Fibroblast of gingiva (primary cell): ENCODE results near the gene HOOK1.
A peak's percentile ranks its signal among the peaks of the same experiment; 100 is the strongest.
"Not testable (repeated sequence)": the region's sequence is repeated elsewhere in the genome, so short reads cannot be mapped to it uniquely, and the experiment has no call there.

Experiments used
- DNase-seq: peaks from one replicate; pipeline ENCODE4 v3.0.0-alpha.2; 2011; ENCODE audit warnings: low read depth

The HOOK1 gene

GRCh38 chr1:59819566-59820438 lies 5.1 kb downstream of the HOOK1 start:
- DNase-seq: no peak

GRCh38 chr1:59827055-59827643 lies 12.4 kb downstream of the HOOK1 start:
- no peak for DNase-seq

- no peak for DNase-seq
Observed at GRCh38 chr1:59828160-59828559, 13.4 kb downstream of the HOOK1 start.

GRCh38 chr1:59831529-59831928 lies 16.8 kb downstream of the HOOK1 start:
- no peak for DNase-seq

- DNase-seq: no peak
Observed at GRCh38 chr1:59833022-59833421, 18.3 kb downstream of the HOOK1 start.

- DNase-seq: no peak
Observed at GRCh38 chr1:59833991-59834390, 19.2 kb downstream of the HOOK1 start.

GRCh38 chr1:59837857-59838256 lies 23.1 kb downstream of the HOOK1 start:
- not testable (repeated sequence) for DNase-seq

- DNase-seq: no peak
Observed at GRCh38 chr1:59845091-59845490, 30.3 kb downstream of the HOOK1 start.

- DNase-seq: no peak
Observed at GRCh38 chr1:59846209-59846894, 31.6 kb downstream of the HOOK1 start.

GRCh38 chr1:59846895-59847282 lies 32.1 kb downstream of the HOOK1 start:
- DNase-seq: no peak

- no peak for DNase-seq
Observed at GRCh38 chr1:59852117-59852516, 37.4 kb downstream of the HOOK1 start.

- not testable (repeated sequence) for DNase-seq
Observed at GRCh38 chr1:59855297-59855696, 40.5 kb downstream of the HOOK1 start.

GRCh38 chr1:59856725-59857338 lies 42.1 kb downstream of the HOOK1 start:
- no peak for DNase-seq

GRCh38 chr1:59857679-59858354 lies 43.1 kb downstream of the HOOK1 start:
- no peak for DNase-seq

- DNase-seq: no peak
Observed at GRCh38 chr1:59866462-59866861, 51.7 kb downstream of the HOOK1 start.

- no peak for DNase-seq
Observed at GRCh38 chr1:59871746-59872145, 57.0 kb downstream of the HOOK1 start.

GRCh38 chr1:59877108-59877682 lies 62.4 kb downstream of the HOOK1 start:
- no peak for DNase-seq

GRCh38 chr1:59878370-59878769 lies 63.6 kb downstream of the HOOK1 start:
- no peak for DNase-seq

- peak; percentile 70 for DNase-seq
Observed at GRCh38 chr1:59879574-59879973, 64.8 kb downstream of the HOOK1 start.

GRCh38 chr1:59879996-59880505 lies 65.3 kb downstream of the HOOK1 start:
- DNase-seq: no peak

- peak; percentile 25 for DNase-seq
Observed at GRCh38 chr1:59880735-59881134, 66.0 kb downstream of the HOOK1 start.
